Suppressor macrophage treated with lipopolysaccharide for 1 hour (primary cell): ENCODE data around the gene SEMA4D.
"Not testable (repeated sequence)": the region's sequence is repeated elsewhere in the genome, so short reads cannot be mapped to it uniquely, and the experiment has no call there.

ENCODE experiments used
- DNase-seq, 3 donors: peaks; one replicate each; pipeline ENCODE4 v3.0.0-alpha.2; 2020 to 2022

The SEMA4D gene

GRCh38 chr9:89347651-89348050 lies 150.3 kb downstream of the SEMA4D start:
- DNase-seq, result no peak

- no peak for DNase-seq
These were observed 151.2 kb downstream of the SEMA4D start for GRCh38 chr9:89346696-89347095.

- DNase-seq, result no peak
These were observed 152.4 kb downstream of the SEMA4D start for GRCh38 chr9:89345476-89345875.

- DNase-seq, result not testable (repeated sequence)
These were observed 154.1 kb downstream of the SEMA4D start for GRCh38 chr9:89343812-89344211.

- DNase-seq, result no peak
These were observed 155.0 kb downstream of the SEMA4D start for GRCh38 chr9:89342948-89343347.

GRCh38 chr9:89342213-89342612 lies 155.7 kb downstream of the SEMA4D start:
- DNase-seq, result no peak

GRCh38 chr9:89340332-89340731 lies 157.6 kb downstream of the SEMA4D start:
- no peak for DNase-seq

- no peak for DNase-seq
These were observed 158.1 kb downstream of the SEMA4D start for GRCh38 chr9:89339807-89340206.

- DNase-seq, result no peak
These were observed 167.4 kb downstream of the SEMA4D start for GRCh38 chr9:89330513-89330912.

- DNase-seq, result no peak
These were observed 168.0 kb downstream of the SEMA4D start for GRCh38 chr9:89329917-89330316.

- DNase-seq, result no peak
These were observed 169.8 kb downstream of the SEMA4D start for GRCh38 chr9:89328064-89328463.

GRCh38 chr9:89325733-89326132 lies 172.2 kb downstream of the SEMA4D start:
- no peak for DNase-seq

GRCh38 chr9:89323390-89323789 lies 174.5 kb downstream of the SEMA4D start:
- no peak for DNase-seq

GRCh38 chr9:89319015-89319905 lies 178.7 kb downstream of the SEMA4D start:
- no peak for DNase-seq

GRCh38 chr9:89318123-89319014 lies 179.5 kb downstream of the SEMA4D start, which contains the start of gene SECISBP2:
Gene SECISBP2, plus strand, starts transcription at chr9:89318500. Its CDS starts 77 bp downstream, at chr9:89318577.
- peak; percentile 98 for DNase-seq

- no peak for DNase-seq
These were observed 180.6 kb downstream of the SEMA4D start for GRCh38 chr9:89317282-89317681.

- DNase-seq, result no peak
These were observed 182.4 kb downstream of the SEMA4D start for GRCh38 chr9:89315482-89315881.

GRCh38 chr9:89314955-89315354 lies 183.0 kb downstream of the SEMA4D start:
- no peak for DNase-seq

GRCh38 chr9:89313842-89314241 lies 184.1 kb downstream of the SEMA4D start:
- no peak for DNase-seq

GRCh38 chr9:89312222-89312571 lies 185.7 kb downstream of the SEMA4D start:
- DNase-seq, result peak; percentile 22 to 42 (median 27)

GRCh38 chr9:89311346-89312221 lies 186.3 kb downstream of the SEMA4D start:
- DNase-seq, result peak in 1 of 3 donors; percentile 16
